Thoracic aorta (tissue), 2 donors: Measurements from ENCODE around the gene SLC52A1. TPM values are rescaled to one million over a fixed set of nuclear protein-coding genes. Genes with fewer than 3 reads are reported as not detected.

Source experiments
- ATAC-seq: fragments of 150-250 bp; one replicate; pipeline ENCODE4 v1.8.0; 2017; ENCODE audit warnings: low read depth; ENCODE audit not compliant: insufficient number of reproducible peaks, low FRiP score
- DNase-seq: peaks from one replicate; pipeline ENCODE4 v3.0.0-alpha.2; 2020; ENCODE audit warnings: low spot score
- H3K27ac ChIP-seq, 2 donors: fragments of 200-600 bp; sonication (generic); 1 replicate in 1 of 2; 2 replicates in 1 of 2; pipeline ENCODE4 v1.5.1; 2016; ENCODE audit warnings: mild to moderate bottlenecking in 2 of 2, moderate library complexity in 2 of 2
- H3K27me3 ChIP-seq: fragments of 200-600 bp; sonication (generic); replicated peaks from 2 replicates; pipeline ENCODE4 v1.6.0; 2016; ENCODE audit warnings: mild to moderate bottlenecking; ENCODE audit not compliant: insufficient read depth
- H3K36me3 ChIP-seq: fragments of 200-600 bp; sonication (generic); one replicate; pipeline ENCODE4 v1.5.1; 2016
- H3K4me1 ChIP-seq, 2 donors: fragments of 200-600 bp; sonication (generic); 1 replicate in 1 of 2; 2 replicates in 1 of 2; pipeline versions ENCODE4 v1.5.1 to v1.6.0; 2016; ENCODE audit warnings: low read depth in 2 of 2, mild to moderate bottlenecking in 1 of 2; ENCODE audit not compliant: control insufficient read depth in 1 of 2
- H3K4me3 ChIP-seq: fragments of 200-600 bp; sonication (generic); 2 replicates; pipeline ENCODE4 v1.5.1; 2016; ENCODE audit warnings: mild to moderate bottlenecking
- H3K9me3 ChIP-seq: fragments of 200-600 bp; sonication (generic); 2 replicates; pipeline ENCODE4 v1.5.1; 2016
- CTCF ChIP-seq: fragments of 200-600 bp; sonication (generic); IDR thresholded peaks from one replicate; pipeline ENCODE4 v1.5.1; 2019; ENCODE audit warnings: antibody characterized with exemption
- total RNA-seq, 2 donors: library from RNA; depleted of rRNA; stranded (reverse); fragments of >200 nt; gene quantifications; one replicate each; pipeline versions ENCODE4 v1.1.0 to v1.2.3, GENCODE V29; 2016

Gene SLC52A1
- total RNA-seq, 2 donors from 2014 or later, result not detected

DNA sequence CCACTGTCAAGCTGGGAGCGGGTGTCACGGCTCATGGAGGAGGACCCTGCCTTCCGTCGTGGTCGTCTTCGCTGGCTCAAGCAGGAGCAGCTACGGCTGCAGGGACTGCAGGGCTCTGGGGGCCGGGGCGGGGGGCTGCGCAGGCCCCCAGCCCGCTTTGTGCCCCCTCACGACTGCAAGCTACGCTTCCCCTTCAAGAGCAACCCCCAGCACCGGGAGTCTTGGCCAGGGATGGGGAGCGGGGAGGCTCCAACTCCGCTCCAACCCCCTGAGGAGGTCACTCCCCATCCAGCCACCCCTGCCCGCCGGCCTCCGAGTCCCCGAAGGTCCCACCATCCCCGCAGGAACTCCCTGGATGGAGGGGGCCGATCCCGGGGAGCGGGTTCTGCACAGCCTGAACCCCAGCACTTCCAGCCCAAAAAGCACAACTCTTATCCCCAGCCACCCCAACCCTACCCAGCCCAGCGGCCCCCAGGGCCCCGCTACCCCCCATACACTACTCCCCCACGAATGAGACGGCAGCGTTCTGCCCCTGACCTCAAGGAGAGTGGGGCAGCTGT, 11.6 kb downstream of the SLC52A1 start:
- Histone ChIP-seq H3K27ac (no peak overlapping the region), H3K36me3 (peaks cover 51% of the 10 kb centered on the region), H3K4me3 (no peak overlapping the region), H3K4me1 (no peaks in the 10 kb centered on the region), H3K27me3 (no peaks in the 10 kb centered on the region), H3K9me3 (no peaks in the 10 kb centered on the region)
- DNase-seq, result no peak
- TF ChIP-seq CTCF, result no peak
- no peak for ATAC-seq

GRCh38 chr17:5022171-5022711, 13.0 kb downstream of the SLC52A1 start:
- no peaks in the 10 kb centered on the region for H3K9me3 ChIP-seq
- H3K36me3 ChIP-seq, result peaks cover 56% of the 10 kb centered on the region
- no peak for TF ChIP-seq CTCF
- H3K27me3 ChIP-seq, result no peaks in the 10 kb centered on the region
- no peak overlapping the region for H3K27ac ChIP-seq
- H3K4me3 ChIP-seq, result no peak overlapping the region
- DNase-seq (no peak), ATAC-seq (no peak)
- no peaks in the 10 kb centered on the region for H3K4me1 ChIP-seq

DNA sequence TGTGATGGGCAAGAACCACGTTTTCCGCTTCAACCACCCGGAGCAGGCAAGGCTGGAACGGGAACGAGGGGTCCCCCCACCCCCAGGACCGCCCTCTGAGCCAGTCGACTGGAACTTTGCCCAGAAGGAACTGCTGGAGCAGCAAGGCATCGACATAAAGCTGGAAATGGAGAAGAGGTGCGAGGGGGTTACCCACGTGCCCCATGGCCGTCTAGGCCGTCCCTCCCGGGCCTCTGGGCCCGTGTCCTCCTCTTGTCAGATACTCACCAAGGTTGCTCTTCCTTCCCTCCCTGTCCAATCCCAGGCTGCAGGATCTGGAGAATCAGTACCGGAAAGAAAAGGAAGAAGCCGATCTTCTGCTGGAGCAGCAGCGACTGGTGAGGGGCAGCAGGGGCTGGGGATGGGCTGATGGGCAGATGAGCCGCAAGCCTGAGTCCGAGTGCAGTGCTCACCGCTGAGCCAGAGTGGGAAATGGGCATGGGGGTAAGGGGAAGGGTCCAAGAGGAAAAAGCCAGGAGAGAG, 14.7 kb downstream of the SLC52A1 start:
- Histone ChIP-seq H3K36me3 (peaks cover 71% of the 10 kb centered on the region), H3K4me3 (no peak overlapping the region), H3K4me1 (no peaks in the 10 kb centered on the region), H3K9me3 (no peaks in the 10 kb centered on the region), H3K27ac (no peak overlapping the region), H3K27me3 (no peaks in the 10 kb centered on the region)
- DNase-seq (no peak), ATAC-seq (no peak)
- no peak for TF ChIP-seq CTCF

- peaks cover 80% of the 10 kb centered on the region for H3K36me3 ChIP-seq
- no peak overlapping the region for H3K27ac ChIP-seq
- DNase-seq, result no peak
- no peaks in the 10 kb centered on the region for H3K4me1 ChIP-seq
- no peaks in the 10 kb centered on the region for H3K27me3 ChIP-seq
- peak; percentile 18 for ATAC-seq
- no peak for TF ChIP-seq CTCF
- H3K4me3 ChIP-seq, result no peak overlapping the region
- no peaks in the 10 kb centered on the region for H3K9me3 ChIP-seq
Observed at GRCh38 chr17:5019475-5019956, 15.7 kb downstream of the SLC52A1 start.

- no peak for TF ChIP-seq CTCF
- ATAC-seq (no peak), DNase-seq (no peak)
- Histone ChIP-seq H3K4me3 (no peak overlapping the region), H3K27ac (no peak overlapping the region), H3K36me3 (peaks cover 61% of the 10 kb centered on the region), H3K27me3 (no peaks in the 10 kb centered on the region), H3K4me1 (no peaks in the 10 kb centered on the region), H3K9me3 (no peaks in the 10 kb centered on the region)
Observed at GRCh38 chr17:5014357-5014756, 20.9 kb downstream of the SLC52A1 start.
